Osteoblast (primary cell): ENCODE data around the gene TMPRSS3. TPM values are rescaled to one million over a fixed set of nuclear protein-coding genes. Genes with fewer than 3 reads are reported as not detected.

ENCODE experiments used
- DNase-seq: peaks from one replicate; pipeline ENCODE4 v3.0.0; 2011; ENCODE audit warnings: low spot score, mixed read lengths; ENCODE audit not compliant: insufficient read length; ENCODE audit errors: missing footprints
- H2AFZ ChIP-seq: 2 replicates; pipeline ENCODE4 v1.6.0; 2011; ENCODE audit warnings: mild to moderate bottlenecking, low read length
- H3K27ac ChIP-seq: 2 replicates; pipeline ENCODE4 v1.5.1; 2011; ENCODE audit warnings: mild to moderate bottlenecking, low read depth, low read length, moderate library complexity
- H3K27me3 ChIP-seq: 2 replicates; pipeline ENCODE4 v1.6.0; 2012; ENCODE audit warnings: mild to moderate bottlenecking, control low read depth, inconsistent platforms, low read length, moderate library complexity; ENCODE audit not compliant: insufficient read depth
- H3K36me3 ChIP-seq: 2 replicates; pipeline ENCODE4 v1.5.1; 2011; ENCODE audit warnings: mild to moderate bottlenecking, low read length, control low read depth, moderate library complexity; ENCODE audit not compliant: insufficient read depth
- H3K4me1 ChIP-seq: 2 replicates; pipeline ENCODE4 v1.5.1; 2011; ENCODE audit warnings: mild to moderate bottlenecking, low read length, control low read depth, moderate library complexity; ENCODE audit not compliant: insufficient read depth
- H3K4me2 ChIP-seq: 2 replicates; pipeline ENCODE4 v1.6.0; 2011; ENCODE audit warnings: mild to moderate bottlenecking, low read length; ENCODE audit not compliant: insufficient read depth
- H3K4me3 ChIP-seq: fragments of 200-600 bp; sonication (generic); 3 replicates; pipeline ENCODE4 v1.5.1; 2012; ENCODE audit warnings: mild to moderate bottlenecking, low read length, inconsistent platforms; ENCODE audit not compliant: insufficient read depth
- H3K79me2 ChIP-seq: 2 replicates; pipeline ENCODE4 v1.6.0; 2012; ENCODE audit warnings: mild to moderate bottlenecking, low read length, control low read depth, inconsistent platforms; ENCODE audit not compliant: insufficient read depth
- H3K9me3 ChIP-seq: 2 replicates; pipeline ENCODE4 v1.5.1; 2011; ENCODE audit warnings: low read depth, low read length, control low read depth
- H4K20me1 ChIP-seq: 2 replicates; pipeline ENCODE4 v1.6.0; 2012; ENCODE audit warnings: mild to moderate bottlenecking, low read length, control low read depth; ENCODE audit not compliant: insufficient read depth
- total RNA-seq: library from RNA; depleted of rRNA; stranded (reverse); fragments of >200 nt; gene quantifications from 2 replicates; pipeline ENCODE4 v1.2.3, GENCODE V29; 2012
- TF ChIP-seq, protein P1 (sequence below): IDR thresholded peaks from 2 replicates; pipeline ENCODE4 v1.5.1; 2011; ENCODE audit warnings: mild to moderate bottlenecking, low read depth, low read length, moderate library complexity; ENCODE audit errors: extremely low read depth

Gene TMPRSS3
- total RNA-seq, 1 donor, result not detected

GRCh38 chr21:42343963-42344510 lies 51.8 kb downstream of the TMPRSS3 start:
- no peak for DNase-seq
- no peaks in the 10 kb centered on the region for H3K9me3 ChIP-seq
- no peak overlapping the region for H3K4me3 ChIP-seq
- no peak overlapping the region for H3K4me2 ChIP-seq
- no peaks in the 10 kb centered on the region for H4K20me1 ChIP-seq
- TF ChIP-seq, protein P1, sequence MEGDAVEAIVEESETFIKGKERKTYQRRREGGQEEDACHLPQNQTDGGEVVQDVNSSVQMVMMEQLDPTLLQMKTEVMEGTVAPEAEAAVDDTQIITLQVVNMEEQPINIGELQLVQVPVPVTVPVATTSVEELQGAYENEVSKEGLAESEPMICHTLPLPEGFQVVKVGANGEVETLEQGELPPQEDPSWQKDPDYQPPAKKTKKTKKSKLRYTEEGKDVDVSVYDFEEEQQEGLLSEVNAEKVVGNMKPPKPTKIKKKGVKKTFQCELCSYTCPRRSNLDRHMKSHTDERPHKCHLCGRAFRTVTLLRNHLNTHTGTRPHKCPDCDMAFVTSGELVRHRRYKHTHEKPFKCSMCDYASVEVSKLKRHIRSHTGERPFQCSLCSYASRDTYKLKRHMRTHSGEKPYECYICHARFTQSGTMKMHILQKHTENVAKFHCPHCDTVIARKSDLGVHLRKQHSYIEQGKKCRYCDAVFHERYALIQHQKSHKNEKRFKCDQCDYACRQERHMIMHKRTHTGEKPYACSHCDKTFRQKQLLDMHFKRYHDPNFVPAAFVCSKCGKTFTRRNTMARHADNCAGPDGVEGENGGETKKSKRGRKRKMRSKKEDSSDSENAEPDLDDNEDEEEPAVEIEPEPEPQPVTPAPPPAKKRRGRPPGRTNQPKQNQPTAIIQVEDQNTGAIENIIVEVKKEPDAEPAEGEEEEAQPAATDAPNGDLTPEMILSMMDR, result no peak
- H3K27me3 ChIP-seq, result no peaks in the 10 kb centered on the region
- no peak overlapping the region for H3K27ac ChIP-seq
- H3K36me3 ChIP-seq, result no peaks in the 10 kb centered on the region
- H2AFZ ChIP-seq, result no peak overlapping the region
- no peaks in the 10 kb centered on the region for H3K4me1 ChIP-seq
- no peaks in the 10 kb centered on the region for H3K79me2 ChIP-seq

GRCh38 chr21:42343556-42343955 lies 52.3 kb downstream of the TMPRSS3 start:
- Histone ChIP-seq H3K27me3 (no peaks in the 10 kb centered on the region), H3K9me3 (no peaks in the 10 kb centered on the region), H4K20me1 (no peaks in the 10 kb centered on the region), H3K4me2 (no peak overlapping the region), H2AFZ (no peak overlapping the region), H3K79me2 (no peaks in the 10 kb centered on the region), H3K36me3 (no peaks in the 10 kb centered on the region), H3K4me3 (no peak overlapping the region), H3K4me1 (no peaks in the 10 kb centered on the region), H3K27ac (no peak overlapping the region)
- TF ChIP-seq, protein P1, result no peak
- DNase-seq, result no peak

GRCh38 chr21:42343101-42343500 lies 52.8 kb downstream of the TMPRSS3 start:
- Histone ChIP-seq H3K36me3 (no peaks in the 10 kb centered on the region), H3K4me3 (no peak overlapping the region), H3K4me1 (no peaks in the 10 kb centered on the region), H3K4me2 (no peak overlapping the region), H2AFZ (no peak overlapping the region), H3K27me3 (no peaks in the 10 kb centered on the region), H4K20me1 (no peaks in the 10 kb centered on the region), H3K27ac (no peak overlapping the region), H3K79me2 (no peaks in the 10 kb centered on the region), H3K9me3 (no peaks in the 10 kb centered on the region)
- no peak for DNase-seq
- TF ChIP-seq, protein P1, result no peak

DNA sequence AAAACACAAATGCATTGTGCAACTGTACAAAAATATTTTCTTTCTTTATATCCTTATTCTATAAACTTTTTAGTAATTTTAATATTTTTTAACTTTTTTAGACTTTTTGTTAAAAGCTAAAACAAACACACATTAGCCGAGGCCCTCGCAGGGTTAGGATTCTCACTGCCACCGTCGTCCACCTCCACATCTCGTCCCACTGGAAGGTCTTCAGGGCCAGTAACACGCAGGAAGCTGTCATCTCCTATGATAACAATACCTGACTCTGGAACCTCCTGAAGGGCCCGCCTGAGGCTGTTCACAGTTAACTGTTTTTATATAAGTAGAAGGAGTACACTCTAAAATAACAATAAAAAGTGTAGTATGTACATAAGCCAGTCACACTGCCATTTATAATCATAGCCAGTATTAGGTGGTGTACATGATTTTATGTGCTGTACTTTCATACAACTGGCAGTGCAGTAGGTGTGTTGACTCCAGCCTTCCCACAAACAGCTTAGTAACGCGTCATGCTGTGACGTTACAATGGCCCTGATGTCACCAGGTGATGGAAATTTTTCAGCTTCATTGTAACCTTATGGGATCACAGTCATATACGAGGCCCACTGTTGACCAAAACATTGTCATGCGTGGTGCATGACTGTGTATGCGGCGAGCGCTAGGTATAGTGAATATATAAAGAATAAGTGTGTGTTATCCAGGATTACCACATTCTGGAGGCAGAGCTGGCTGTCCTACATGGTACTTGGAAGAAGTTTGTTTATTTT lies 53.9 kb downstream of the TMPRSS3 start:
- no peak for DNase-seq
- Histone ChIP-seq H4K20me1 (no peaks in the 10 kb centered on the region), H3K4me1 (no peaks in the 10 kb centered on the region), H3K27me3 (no peaks in the 10 kb centered on the region), H3K36me3 (no peaks in the 10 kb centered on the region), H3K4me3 (no peak overlapping the region), H3K9me3 (no peaks in the 10 kb centered on the region), H3K79me2 (no peaks in the 10 kb centered on the region), H3K4me2 (no peak overlapping the region), H3K27ac (no peak overlapping the region), H2AFZ (no peak overlapping the region)
- TF ChIP-seq, protein P1, result no peak
